Loucy (cell line): ENCODE results near the gene FAM25G.
"Not testable (repeated sequence)": the region's sequence is repeated elsewhere in the genome, so short reads cannot be mapped to it uniquely, and the experiment has no call there.

Experiments
- H2AFZ ChIP-seq: fragments of 200-600 bp; sonication (generic); 2 replicates; pipeline ENCODE4 v1.6.0; 2016; ENCODE audit warnings: antibody characterized with exemption, mild to moderate bottlenecking, low read length, moderate library complexity
- H3F3A ChIP-seq: fragments of 200-600 bp; 2 replicates; pipeline ENCODE4 v1.6.0; 2016; ENCODE audit warnings: antibody characterized with exemption, low read depth, mild to moderate bottlenecking
- H3K27me3 ChIP-seq: fragments of 200-600 bp; sonication (generic); 2 replicates; pipeline ENCODE4 v1.6.1; 2014; ENCODE audit warnings: low read length, mild to moderate bottlenecking; ENCODE audit not compliant: insufficient read depth, poor library complexity, severe bottlenecking
- H3K36me3 ChIP-seq: fragments of 200-600 bp; sonication (generic); 2 replicates; pipeline ENCODE4 v1.6.1; 2016; ENCODE audit warnings: low read length; ENCODE audit not compliant: insufficient read depth
- H3K4me1 ChIP-seq: fragments of 200-600 bp; sonication (generic); 2 replicates; pipeline ENCODE4 v1.5.1; 2014; ENCODE audit warnings: low read length, mild to moderate bottlenecking; ENCODE audit not compliant: insufficient read depth, poor library complexity, severe bottlenecking
- H3K4me2 ChIP-seq: fragments of 200-600 bp; sonication (generic); 2 replicates; pipeline ENCODE4 v1.6.0; 2014; ENCODE audit warnings: antibody characterized with exemption, low read length, low read depth, mild to moderate bottlenecking; ENCODE audit not compliant: poor library complexity, severe bottlenecking
- H3K4me3 ChIP-seq: fragments of 200-600 bp; sonication (generic); 2 replicates; pipeline ENCODE4 v1.5.1; 2014; ENCODE audit warnings: low read length, mild to moderate bottlenecking, mixed read lengths; ENCODE audit not compliant: poor library complexity, severe bottlenecking
- H3K79me2 ChIP-seq: fragments of 200-600 bp; sonication (generic); 2 replicates; pipeline ENCODE4 v1.6.1; 2014; ENCODE audit warnings: low read length; ENCODE audit not compliant: insufficient read depth
- H3K9ac ChIP-seq: fragments of 200-600 bp; sonication (generic); 2 replicates; pipeline ENCODE4 v1.6.0; 2014; ENCODE audit warnings: mild to moderate bottlenecking, low read depth, low read length, moderate library complexity; ENCODE audit not compliant: poor library complexity, severe bottlenecking
- H3K9me2 ChIP-seq: fragments of 200-600 bp; sonication (generic); replicated peaks from 2 replicates; pipeline ENCODE4 v1.6.1; 2016; ENCODE audit warnings: low read depth, low read length, mixed read lengths
- H3K9me3 ChIP-seq: fragments of 200-600 bp; sonication (generic); 2 replicates; pipeline ENCODE4 v1.6.1; 2014; ENCODE audit warnings: mild to moderate bottlenecking, antibody characterized with exemption, low read length, low read depth; ENCODE audit not compliant: insufficient read depth
- H4K20me1 ChIP-seq: fragments of 200-600 bp; sonication (generic); 2 replicates; pipeline ENCODE4 v1.6.0; 2014; ENCODE audit warnings: antibody characterized with exemption, low read length, mild to moderate bottlenecking; ENCODE audit not compliant: insufficient read depth, poor library complexity, severe bottlenecking

Gene FAM25G

DNA sequence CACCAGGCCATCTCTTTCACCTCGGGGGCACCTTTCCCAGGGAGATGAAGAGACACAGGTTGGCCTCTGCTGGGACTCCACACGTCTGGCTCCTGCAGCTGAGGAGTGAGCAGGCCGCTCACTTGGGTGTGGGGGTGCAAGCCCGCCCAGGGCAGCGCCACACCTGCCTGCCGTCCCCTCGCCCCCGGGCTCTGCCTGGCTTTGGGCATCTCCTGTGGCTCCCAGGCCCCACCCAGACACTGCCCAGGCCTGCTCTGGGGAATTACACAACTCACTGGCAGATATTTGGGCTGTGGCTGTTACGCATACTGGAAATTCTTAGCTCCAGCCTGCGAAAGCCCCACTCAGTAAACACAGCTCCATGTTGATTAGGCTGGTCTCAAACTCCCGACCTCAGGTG is 7.6 kb downstream of the FAM25G start, which contains the start of gene ANXA8:
Gene ANXA8 (minus strand): TSS at position 193 of the 400 bp plus-strand sequence. CDS start 182 bp downstream, at position 11.
- not testable (repeated sequence) for H3K4me2 ChIP-seq, H3K27me3 ChIP-seq, H3K4me3 ChIP-seq, H4K20me1 ChIP-seq, H3K9me3 ChIP-seq, H3F3A ChIP-seq, H2AFZ ChIP-seq, H3K9ac ChIP-seq, H3K36me3 ChIP-seq, H3K9me2 ChIP-seq, H3K4me1 ChIP-seq, H3K79me2 ChIP-seq

DNA sequence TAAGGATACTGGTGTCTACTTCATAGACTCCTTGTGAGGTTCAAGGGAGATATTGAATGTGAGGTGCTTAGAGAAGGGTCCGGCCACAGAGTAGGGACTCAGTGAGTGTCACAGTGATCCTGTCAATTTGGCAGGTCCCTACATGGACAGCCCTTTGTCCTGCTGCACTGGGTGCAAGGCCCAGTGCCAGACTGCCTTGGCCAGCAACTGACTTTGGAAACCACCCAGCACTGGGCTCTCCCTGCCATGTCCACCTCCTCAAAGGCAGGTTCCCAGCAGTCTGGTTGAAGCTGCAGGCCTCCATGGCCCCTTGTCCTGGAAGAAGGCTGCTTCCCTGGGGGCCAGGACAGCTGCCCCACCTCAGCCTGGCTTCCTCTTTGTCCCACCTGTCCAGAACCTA is 9.1 kb downstream of the FAM25G start:
- H3K4me3 ChIP-seq, H4K20me1 ChIP-seq, H3K4me1 ChIP-seq, H2AFZ ChIP-seq, H3K4me2 ChIP-seq, H3F3A ChIP-seq, H3K9me2 ChIP-seq, H3K27me3 ChIP-seq, H3K79me2 ChIP-seq, H3K9ac ChIP-seq, H3K9me3 ChIP-seq, H3K36me3 ChIP-seq: not testable (repeated sequence)

DNA sequence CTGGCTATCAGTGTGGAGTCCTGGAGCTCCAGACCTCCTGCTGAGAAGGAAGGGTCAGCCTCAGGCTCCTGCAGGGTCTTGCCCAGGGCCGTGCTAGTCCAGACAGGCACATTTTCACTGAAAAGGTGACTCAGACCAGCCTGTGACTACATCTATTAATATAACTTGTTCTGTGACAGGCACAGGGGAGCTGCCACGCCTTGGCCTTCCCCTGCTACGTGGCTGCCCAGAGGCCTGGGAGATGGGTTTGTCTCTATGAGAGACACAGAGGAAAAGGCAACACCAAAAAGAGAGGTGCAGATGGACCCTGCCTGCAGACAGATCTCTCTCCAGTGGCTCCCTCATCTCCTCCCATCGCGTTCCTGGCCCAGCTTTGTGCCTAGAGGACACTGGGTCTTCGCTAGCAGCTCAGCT is 9.7 kb downstream of the FAM25G start:
- not testable (repeated sequence) for H3K27me3 ChIP-seq, H3K4me2 ChIP-seq, H3K36me3 ChIP-seq, H4K20me1 ChIP-seq, H3K9ac ChIP-seq, H3K79me2 ChIP-seq, H3K4me1 ChIP-seq, H3K9me2 ChIP-seq, H3K9me3 ChIP-seq, H3K4me3 ChIP-seq, H3F3A ChIP-seq, H2AFZ ChIP-seq

DNA sequence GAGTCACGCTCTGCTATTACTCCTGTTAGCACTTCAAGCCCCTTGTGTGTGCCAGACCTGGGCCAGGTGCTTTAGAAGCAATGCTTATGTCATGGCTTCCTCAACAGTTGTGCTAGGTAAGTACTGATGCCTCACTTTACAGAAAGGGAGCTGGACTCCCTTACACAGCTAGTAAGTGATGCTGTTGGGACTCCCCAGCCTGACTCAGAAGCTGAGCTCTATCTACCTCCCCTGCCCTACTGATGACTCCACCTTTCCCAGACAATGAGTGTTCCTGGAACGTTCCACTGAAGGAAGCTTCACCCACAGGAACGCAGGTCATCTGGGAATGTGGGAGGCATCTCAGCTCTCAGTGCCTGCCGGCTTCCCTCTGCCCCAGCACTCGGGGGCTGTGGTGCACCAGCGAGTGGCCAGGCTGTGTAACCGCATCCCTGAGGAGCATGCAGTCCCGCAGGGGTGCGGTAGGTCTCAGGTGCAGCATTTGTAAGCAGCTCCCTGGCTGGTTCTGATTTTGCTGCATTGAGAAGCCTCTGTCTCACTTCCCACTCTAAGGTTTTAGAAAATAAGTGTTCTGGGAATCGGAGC is 10.2 kb downstream of the FAM25G start:
- H3K9me3 ChIP-seq, H3K27me3 ChIP-seq, H3K4me3 ChIP-seq, H3K4me1 ChIP-seq, H3K36me3 ChIP-seq, H4K20me1 ChIP-seq, H3F3A ChIP-seq, H3K9ac ChIP-seq, H3K79me2 ChIP-seq, H3K4me2 ChIP-seq, H2AFZ ChIP-seq, H3K9me2 ChIP-seq: not testable (repeated sequence)

DNA sequence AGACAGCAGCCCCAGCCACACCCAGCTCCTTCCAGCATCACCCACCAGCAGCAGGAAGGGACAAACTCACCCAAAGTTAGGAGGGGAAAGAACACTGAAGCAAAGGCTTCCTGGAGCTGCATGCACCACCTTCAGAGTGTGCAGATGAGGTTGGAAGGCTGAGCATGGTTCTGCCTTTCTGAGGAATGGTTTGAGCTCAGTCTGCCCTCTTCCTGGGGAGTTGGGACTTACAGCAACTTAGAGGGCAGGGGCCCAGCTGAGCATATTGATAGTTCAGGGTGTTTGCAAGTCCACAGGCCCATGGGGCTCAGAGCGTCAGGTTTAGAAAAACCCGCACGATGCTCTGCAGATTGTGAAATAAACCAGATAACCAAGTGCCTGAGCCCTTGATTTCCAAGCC is 11.4 kb downstream of the FAM25G start:
- not testable (repeated sequence) for H3K9ac ChIP-seq, H3K36me3 ChIP-seq, H2AFZ ChIP-seq, H3F3A ChIP-seq, H3K4me2 ChIP-seq, H3K4me1 ChIP-seq, H3K9me2 ChIP-seq, H3K9me3 ChIP-seq, H3K27me3 ChIP-seq, H4K20me1 ChIP-seq, H3K79me2 ChIP-seq, H3K4me3 ChIP-seq

DNA sequence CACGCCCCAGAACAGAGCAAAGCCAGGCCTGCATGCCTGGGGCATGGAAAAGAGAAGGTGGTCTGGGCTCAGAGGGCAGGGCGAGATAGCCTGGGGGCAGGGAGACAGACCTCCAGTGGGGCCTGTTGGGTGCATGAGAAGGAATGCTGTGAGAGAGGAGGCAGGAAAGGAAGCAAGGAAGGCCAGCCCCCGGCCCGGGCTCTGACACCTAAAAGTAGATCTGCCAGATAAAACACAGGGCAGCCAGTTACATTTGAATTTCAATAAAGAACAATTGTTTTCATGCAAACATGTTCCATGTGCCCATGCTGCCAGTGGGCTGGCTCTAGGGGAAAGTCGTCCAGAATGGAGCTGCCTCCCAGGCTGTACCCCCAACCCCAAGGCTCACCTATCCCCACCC is 13.4 kb downstream of the FAM25G start:
- not testable (repeated sequence) for H2AFZ ChIP-seq, H3K4me3 ChIP-seq, H4K20me1 ChIP-seq, H3K4me1 ChIP-seq, H3K9me3 ChIP-seq, H3K4me2 ChIP-seq, H3K79me2 ChIP-seq, H3K9me2 ChIP-seq, H3K36me3 ChIP-seq, H3F3A ChIP-seq, H3K27me3 ChIP-seq, H3K9ac ChIP-seq

GRCh38 chr10:47477078-47477477 is 14.4 kb downstream of the FAM25G start:
- not testable (repeated sequence) for H2AFZ ChIP-seq, H3K9me2 ChIP-seq, H3K9ac ChIP-seq, H3K4me3 ChIP-seq, H3K79me2 ChIP-seq, H3F3A ChIP-seq, H3K4me1 ChIP-seq, H3K27me3 ChIP-seq, H4K20me1 ChIP-seq, H3K9me3 ChIP-seq, H3K36me3 ChIP-seq, H3K4me2 ChIP-seq

- not testable (repeated sequence) for H3K4me1 ChIP-seq, H3K9me2 ChIP-seq, H2AFZ ChIP-seq, H3F3A ChIP-seq, H3K9ac ChIP-seq, H3K36me3 ChIP-seq, H3K9me3 ChIP-seq, H3K27me3 ChIP-seq, H3K4me2 ChIP-seq, H4K20me1 ChIP-seq, H3K79me2 ChIP-seq, H3K4me3 ChIP-seq
These were observed 16.4 kb downstream of the FAM25G start for GRCh38 chr10:47475101-47475500.
